Natural killer cell treated with Interleukin-12 subunit alpha and Interleukin-12 subunit beta and Interleukin-15 and Interleukin-18, amount 100 ng/mL, for 72 hours (primary cell): ENCODE measurements around the gene OGDHL. TPM values are rescaled to one million over a fixed set of nuclear protein-coding genes. Genes with fewer than 3 reads are reported as not detected.
A peak's percentile ranks its signal among the peaks of the same experiment; 100 is the strongest.

Experiments used
- ATAC-seq, 2 donors: fragments of 150-1000 bp; cut with Tn5 transposase in 1 of 2; sonication (Bioruptor Pico), chemical (Tn5 transposase) in 1 of 2; 2 replicates each; pipeline ENCODE4 v1.10.0; 2021
- DNase-seq: peaks from one replicate; pipeline ENCODE4 v3.0.0; 2022; ENCODE audit warnings: low spot score
- H3K27ac Mint-ChIP-seq, 2 donors: 1 replicate in 1 of 2; 2 replicates in 1 of 2; pipeline ENCODE4 v1.8.0; 2022; ENCODE audit warnings: mixed read lengths in 2 of 2, mild to moderate bottlenecking in 1 of 2, moderate library complexity in 1 of 2
- H3K27me3 Mint-ChIP-seq, 2 donors: 1 replicate in 1 of 2; 2 replicates in 1 of 2; pipeline ENCODE4 v1.8.0; 2022; ENCODE audit warnings: mixed read lengths in 2 of 2
- H3K36me3 Mint-ChIP-seq: one replicate; pipeline ENCODE4 v1.8.0; 2022; ENCODE audit warnings: mixed read lengths
- H3K4me1 Mint-ChIP-seq, 2 donors: 1 replicate in 1 of 2; 2 replicates in 1 of 2; pipeline ENCODE4 v1.8.0; 2022; ENCODE audit warnings: low read depth in 2 of 2, mixed read lengths in 2 of 2, mild to moderate bottlenecking in 1 of 2
- H3K4me3 Mint-ChIP-seq: one replicate; pipeline ENCODE4 v1.8.0; 2022; ENCODE audit warnings: mixed read lengths
- H3K9me3 Mint-ChIP-seq: 2 replicates; pipeline ENCODE4 v1.8.0; 2022; ENCODE audit warnings: mixed read lengths
- total RNA-seq, 2 donors: library from RNA; stranded (reverse); gene quantifications; one replicate each; pipeline ENCODE4 v1.2.3, GENCODE V29; 2022

The OGDHL gene
- total RNA-seq, 2 donors from 2014 or later, result not detected

DNA sequence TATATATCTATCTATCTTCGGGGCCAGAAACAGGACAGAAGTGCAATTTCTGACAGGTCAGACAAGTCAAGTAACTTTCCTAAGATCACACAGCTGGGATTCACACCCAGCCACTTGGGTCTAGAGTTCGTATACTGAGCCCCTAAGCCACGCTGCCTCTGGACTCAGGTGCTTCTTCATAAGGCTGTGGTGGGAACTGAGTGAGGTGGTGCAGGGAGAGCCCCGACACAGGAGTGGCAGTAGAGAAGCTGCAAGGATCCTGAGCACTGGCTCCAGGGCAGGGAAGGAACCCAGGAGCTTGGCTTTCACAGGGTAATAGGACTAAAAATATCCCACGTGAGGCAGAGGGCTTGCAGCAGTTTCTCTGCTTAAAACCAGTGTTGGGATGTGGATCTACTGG is 48.9 kb downstream of the OGDHL start:
- DNase-seq, result no peak
- ATAC-seq, result no peak
- no peak overlapping the region for H3K27ac Mint-ChIP-seq
- peaks cover 7% of the 10 kb centered on the region for H3K9me3 Mint-ChIP-seq
- H3K4me3 Mint-ChIP-seq, result no peak overlapping the region
- no peaks in the 10 kb centered on the region for H3K36me3 Mint-ChIP-seq
- no peaks in the 10 kb centered on the region for H3K4me1 Mint-ChIP-seq
- peaks cover 18 to 35% of the 10 kb centered on the region in 2 donors for H3K27me3 Mint-ChIP-seq

- no peak for ATAC-seq
- no peak overlapping the region for H3K27ac Mint-ChIP-seq
- H3K9me3 Mint-ChIP-seq, result peaks cover 2% of the 10 kb centered on the region
- no peak overlapping the region for H3K4me3 Mint-ChIP-seq
- no peaks in the 10 kb centered on the region for H3K36me3 Mint-ChIP-seq
- peaks cover 13 to 27% of the 10 kb centered on the region in 2 donors for H3K27me3 Mint-ChIP-seq
- DNase-seq, result no peak
- H3K4me1 Mint-ChIP-seq, result no peaks in the 10 kb centered on the region
Observed at GRCh38 chr10:49711481-49711880, 50.6 kb downstream of the OGDHL start.

DNA sequence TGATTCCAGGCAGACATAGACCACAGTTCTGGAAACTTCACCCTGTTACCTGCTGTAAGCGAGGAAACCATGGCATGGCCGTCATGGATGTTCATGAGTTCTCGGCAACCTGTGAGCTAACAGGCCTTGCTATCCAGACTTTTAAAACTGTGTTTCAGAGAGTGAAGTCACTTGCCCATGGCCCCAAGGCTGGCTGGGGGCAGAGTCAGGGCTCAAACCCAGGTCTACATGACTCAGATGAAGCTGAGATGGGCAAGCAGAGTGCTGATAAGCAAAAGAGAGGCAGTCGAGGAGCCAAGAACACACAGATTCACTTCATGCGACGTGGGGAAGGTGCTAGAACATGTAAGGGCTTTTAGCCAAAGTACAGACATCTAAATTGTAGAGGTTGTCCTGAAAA is 51.2 kb downstream of the OGDHL start:
- H3K4me3 Mint-ChIP-seq, result no peak overlapping the region
- H3K9me3 Mint-ChIP-seq, result peaks cover under 1% of the 10 kb centered on the region
- no peak for ATAC-seq
- DNase-seq, result no peak
- H3K27me3 Mint-ChIP-seq, result peaks cover 10 to 23% of the 10 kb centered on the region in 2 donors
- no peaks in the 10 kb centered on the region for H3K36me3 Mint-ChIP-seq
- no peaks in the 10 kb centered on the region for H3K4me1 Mint-ChIP-seq
- H3K27ac Mint-ChIP-seq, result no peak overlapping the region

- peaks cover 10 to 20% of the 10 kb centered on the region in 2 donors for H3K27me3 Mint-ChIP-seq
- no peak overlapping the region for H3K4me3 Mint-ChIP-seq
- DNase-seq (no peak), ATAC-seq (no peak)
- H3K27ac Mint-ChIP-seq, result no peak overlapping the region
- H3K9me3 Mint-ChIP-seq, result no peaks in the 10 kb centered on the region
- no peaks in the 10 kb centered on the region for H3K4me1 Mint-ChIP-seq
- H3K36me3 Mint-ChIP-seq, result no peaks in the 10 kb centered on the region
Observed at GRCh38 chr10:49709934-49710333, 52.2 kb downstream of the OGDHL start.

DNA sequence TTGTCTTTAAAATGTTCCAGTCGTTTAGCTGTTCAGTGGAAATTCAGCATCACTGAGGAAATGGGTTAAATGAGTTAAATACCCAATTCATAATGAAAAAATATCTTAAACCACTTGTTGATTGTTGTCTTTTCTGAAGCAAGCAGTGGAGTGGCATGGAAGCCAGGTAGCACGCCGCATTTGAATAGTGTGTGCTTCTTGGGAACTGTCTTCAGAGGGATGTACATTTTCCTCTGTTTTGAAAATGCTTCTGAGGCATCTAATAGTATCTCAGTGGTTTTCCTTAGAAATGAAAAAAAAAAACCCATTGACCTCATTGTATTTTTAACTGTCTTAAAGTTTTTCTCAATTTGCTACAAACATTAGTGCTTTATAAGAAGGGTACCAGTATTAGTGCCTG is 54.5 kb downstream of the OGDHL start:
- H3K9me3 Mint-ChIP-seq, result no peaks in the 10 kb centered on the region
- H3K27ac Mint-ChIP-seq, result no peak overlapping the region
- peaks cover 10 to 13% of the 10 kb centered on the region in 2 donors for H3K27me3 Mint-ChIP-seq
- H3K4me3 Mint-ChIP-seq, result no peak overlapping the region
- H3K4me1 Mint-ChIP-seq, result no peaks in the 10 kb centered on the region
- ATAC-seq (no peak), DNase-seq (no peak)
- no peaks in the 10 kb centered on the region for H3K36me3 Mint-ChIP-seq

- Mint-ChIP-seq H3K9me3 (no peaks in the 10 kb centered on the region), H3K36me3 (no peaks in the 10 kb centered on the region), H3K4me1 (no peaks in the 10 kb centered on the region), H3K27me3 (peaks cover 0 to 7% of the 10 kb centered on the region in 2 donors), H3K4me3 (no peak overlapping the region), H3K27ac (no peak overlapping the region)
- ATAC-seq (no peak), DNase-seq (no peak)
Observed at GRCh38 chr10:49700997-49701396, 61.1 kb downstream of the OGDHL start.

DNA sequence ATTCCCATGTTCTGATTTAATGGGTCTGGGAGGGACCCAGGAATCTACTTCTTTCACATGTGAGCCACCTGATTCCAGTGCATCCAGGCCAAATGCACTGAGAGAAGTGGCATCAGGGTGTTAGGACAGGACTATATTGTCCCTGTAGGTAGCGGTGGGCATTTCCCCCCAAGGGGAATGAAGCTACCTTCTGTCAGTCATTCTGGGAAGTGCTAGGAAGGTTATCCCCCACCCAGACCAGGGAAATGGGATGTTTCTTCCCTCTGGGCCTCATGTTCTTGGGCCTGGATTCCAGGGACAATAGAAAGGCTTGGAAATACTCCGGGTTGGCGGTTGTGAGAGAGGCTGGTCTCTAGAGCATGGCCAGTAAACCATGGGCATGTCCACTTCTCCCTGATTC is 61.9 kb downstream of the OGDHL start:
- DNase-seq, result no peak
- Mint-ChIP-seq H3K4me1 (no peaks in the 10 kb centered on the region), H3K27me3 (peaks cover 0 to 7% of the 10 kb centered on the region in 2 donors), H3K9me3 (no peaks in the 10 kb centered on the region), H3K36me3 (no peaks in the 10 kb centered on the region), H3K4me3 (no peak overlapping the region), H3K27ac (no peak overlapping the region)
- ATAC-seq, result no peak

DNA sequence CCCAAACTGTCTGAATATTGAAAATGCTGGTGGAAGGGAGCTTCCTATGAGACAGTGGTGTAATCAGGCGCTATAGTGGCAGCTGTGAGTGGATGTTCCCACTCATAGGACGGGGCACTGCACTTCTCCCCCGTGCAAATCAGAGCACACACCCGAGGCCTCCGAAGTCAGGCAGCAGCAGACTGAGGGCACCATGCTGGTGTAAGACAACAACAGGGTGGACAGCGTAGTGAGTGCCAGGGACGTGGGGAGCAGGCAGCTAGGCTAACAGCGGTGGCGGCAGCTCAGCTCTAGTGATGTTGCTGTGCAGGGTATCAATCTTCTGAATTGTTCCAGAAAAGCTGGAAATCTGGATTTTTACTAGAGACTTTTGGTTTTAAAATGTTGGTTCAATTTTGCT is 63.4 kb downstream of the OGDHL start:
- Mint-ChIP-seq H3K4me1 (no peaks in the 10 kb centered on the region), H3K36me3 (no peaks in the 10 kb centered on the region), H3K9me3 (no peaks in the 10 kb centered on the region), H3K27me3 (peaks cover 3 to 9% of the 10 kb centered on the region in 2 donors), H3K27ac (no peak overlapping the region), H3K4me3 (no peak overlapping the region)
- DNase-seq (no peak), ATAC-seq (no peak)

DNA sequence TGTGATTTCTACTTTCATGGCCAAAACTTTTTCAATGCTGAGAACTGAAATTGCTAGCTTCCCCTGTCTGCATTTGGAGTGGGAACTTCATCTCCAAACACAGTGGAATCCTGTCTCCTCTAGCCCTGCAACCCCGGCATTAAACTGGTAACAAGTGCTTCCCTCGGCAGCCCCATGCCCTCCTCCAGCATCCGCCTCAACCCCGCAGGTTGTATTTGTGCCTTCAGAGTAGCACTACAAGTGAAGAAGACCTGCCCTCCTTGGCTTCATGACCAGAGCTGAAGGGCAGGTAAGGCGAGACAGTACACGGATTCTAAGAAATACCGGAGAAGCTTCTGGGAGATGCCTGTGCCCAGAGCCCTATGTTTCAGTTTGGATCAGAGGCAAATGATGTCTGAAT is 65.8 kb downstream of the OGDHL start:
- H3K36me3 Mint-ChIP-seq, result no peaks in the 10 kb centered on the region
- DNase-seq (no peak), ATAC-seq (no peak)
- H3K4me1 Mint-ChIP-seq, result no peaks in the 10 kb centered on the region
- no peak overlapping the region for H3K27ac Mint-ChIP-seq
- H3K27me3 Mint-ChIP-seq, result peaks cover 9 to 24% of the 10 kb centered on the region in 2 donors
- no peak overlapping the region for H3K4me3 Mint-ChIP-seq
- H3K9me3 Mint-ChIP-seq, result no peaks in the 10 kb centered on the region

- Mint-ChIP-seq H3K27ac (no peak overlapping the region), H3K4me1 (no peaks in the 10 kb centered on the region), H3K27me3 (peaks cover 20 to 40% of the 10 kb centered on the region in 2 donors), H3K4me3 (no peak overlapping the region), H3K36me3 (no peaks in the 10 kb centered on the region), H3K9me3 (no peaks in the 10 kb centered on the region)
- no peak for ATAC-seq
- DNase-seq, result no peak
Observed at GRCh38 chr10:49694466-49694865, 67.7 kb downstream of the OGDHL start.

GRCh38 chr10:49691588-49691987 is 70.5 kb downstream of the OGDHL start:
- no peak for DNase-seq
- H3K36me3 Mint-ChIP-seq, result no peaks in the 10 kb centered on the region
- ATAC-seq, result peak in 1 of 2 donors; percentile 53
- no peaks in the 10 kb centered on the region for H3K4me1 Mint-ChIP-seq
- H3K27ac Mint-ChIP-seq, result no peak overlapping the region
- H3K9me3 Mint-ChIP-seq, result no peaks in the 10 kb centered on the region
- peaks cover 40 to 67% of the 10 kb centered on the region in 2 donors for H3K27me3 Mint-ChIP-seq
- H3K4me3 Mint-ChIP-seq, result no peak overlapping the region

DNA sequence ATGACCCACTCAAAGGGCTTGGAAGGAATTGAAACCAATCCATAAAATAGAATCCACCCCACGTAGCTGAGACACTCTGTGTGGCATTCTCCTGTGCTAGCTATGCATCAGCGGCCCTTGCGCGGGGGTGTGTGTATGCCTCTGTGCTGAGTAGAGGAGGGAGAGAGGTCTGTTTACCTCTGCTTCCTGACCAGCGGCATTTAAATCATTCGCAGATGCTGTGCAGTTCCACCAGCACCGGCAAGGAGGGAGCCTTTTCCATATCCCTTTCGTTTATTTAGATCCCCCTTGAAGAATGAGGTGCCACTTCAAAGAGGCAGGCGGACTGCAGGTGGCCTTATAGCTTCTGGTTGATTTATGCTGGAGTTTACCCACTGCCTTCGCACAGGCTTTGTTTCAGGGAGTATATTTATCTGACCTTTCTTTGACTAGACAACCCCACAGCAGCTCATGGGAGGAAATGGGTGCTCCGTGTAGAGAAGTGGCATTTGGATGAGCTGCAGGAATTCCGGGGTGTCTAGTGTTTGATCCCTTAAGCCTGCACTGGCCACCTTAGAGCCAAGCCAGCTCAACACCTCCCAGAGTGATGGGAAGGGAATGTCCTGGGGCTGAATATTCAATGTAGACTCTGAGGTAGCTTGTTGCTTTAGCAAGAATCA is 71.3 kb downstream of the OGDHL start:
- DNase-seq (no peak), ATAC-seq (peak in 1 of 2 donors; percentile 52)
- Mint-ChIP-seq H3K4me3 (no peak overlapping the region), H3K27ac (no peak overlapping the region), H3K27me3 (peaks cover 40 to 67% of the 10 kb centered on the region in 2 donors), H3K36me3 (no peaks in the 10 kb centered on the region), H3K9me3 (no peaks in the 10 kb centered on the region), H3K4me1 (no peaks in the 10 kb centered on the region)

DNA sequence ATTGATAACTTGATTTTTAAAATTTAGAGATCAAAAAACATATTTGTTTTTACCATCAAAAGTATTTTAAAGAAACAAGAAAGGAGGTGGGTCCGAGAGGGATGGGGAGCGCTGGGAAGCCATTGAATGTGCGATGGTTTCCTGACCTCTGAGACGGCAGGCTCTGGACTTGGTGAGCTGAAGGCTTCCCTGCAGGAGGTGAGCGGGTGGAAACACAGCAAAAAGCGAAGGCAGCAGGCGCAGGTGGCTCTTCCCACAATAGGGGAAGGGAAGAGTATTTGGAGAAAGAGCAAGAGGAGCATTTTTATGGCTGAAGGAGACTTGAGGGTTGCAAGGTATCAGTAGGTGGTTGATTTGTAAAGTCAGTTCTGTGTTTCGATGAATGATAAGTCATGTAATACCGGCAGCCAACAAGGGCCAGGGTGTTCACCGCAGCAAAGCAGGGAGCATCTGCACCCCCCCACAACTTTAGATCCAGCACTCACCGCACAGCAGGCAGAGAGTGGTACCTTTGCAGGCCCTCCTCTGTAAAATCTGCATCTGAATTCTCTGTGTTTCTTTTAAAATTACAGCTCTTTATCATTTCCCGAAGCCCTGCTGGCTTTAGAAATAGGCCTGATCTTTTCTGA is 72.1 kb downstream of the OGDHL start:
- DNase-seq, result no peak
- H3K27me3 Mint-ChIP-seq, result peaks cover 41 to 71% of the 10 kb centered on the region in 2 donors
- H3K9me3 Mint-ChIP-seq, result peaks cover 1% of the 10 kb centered on the region
- no peak overlapping the region for H3K27ac Mint-ChIP-seq
- ATAC-seq, result no peak
- no peaks in the 10 kb centered on the region for H3K36me3 Mint-ChIP-seq
- H3K4me3 Mint-ChIP-seq, result no peak overlapping the region
- H3K4me1 Mint-ChIP-seq, result no peaks in the 10 kb centered on the region

DNA sequence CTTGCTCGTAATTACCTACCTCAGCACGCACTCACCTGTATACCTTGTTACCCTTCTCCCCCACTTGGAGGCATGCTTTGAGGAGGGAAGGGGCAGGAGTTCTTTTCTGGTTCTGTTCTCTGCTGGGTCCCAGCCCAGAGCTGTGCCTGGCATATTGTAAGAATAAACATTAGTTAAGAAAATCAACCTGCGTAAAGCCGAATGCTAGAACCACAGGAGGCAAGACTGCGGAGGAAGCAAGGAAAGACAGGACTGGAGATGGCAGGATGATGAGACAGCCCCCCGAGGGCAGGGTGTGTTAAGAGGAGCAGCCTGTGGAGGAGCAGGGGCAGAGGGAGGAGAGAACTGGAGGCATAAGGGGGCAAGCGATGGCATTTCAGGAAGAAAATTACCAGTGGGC is 73.2 kb downstream of the OGDHL start:
- no peak for DNase-seq
- Mint-ChIP-seq H3K4me1 (no peaks in the 10 kb centered on the region), H3K36me3 (no peaks in the 10 kb centered on the region), H3K27ac (no peak overlapping the region), H3K27me3 (peaks cover 45 to 77% of the 10 kb centered on the region in 2 donors), H3K4me3 (no peak overlapping the region), H3K9me3 (peaks cover 4% of the 10 kb centered on the region)
- no peak for ATAC-seq
